ENCODE data around the gene SACM1L.

DNA sequence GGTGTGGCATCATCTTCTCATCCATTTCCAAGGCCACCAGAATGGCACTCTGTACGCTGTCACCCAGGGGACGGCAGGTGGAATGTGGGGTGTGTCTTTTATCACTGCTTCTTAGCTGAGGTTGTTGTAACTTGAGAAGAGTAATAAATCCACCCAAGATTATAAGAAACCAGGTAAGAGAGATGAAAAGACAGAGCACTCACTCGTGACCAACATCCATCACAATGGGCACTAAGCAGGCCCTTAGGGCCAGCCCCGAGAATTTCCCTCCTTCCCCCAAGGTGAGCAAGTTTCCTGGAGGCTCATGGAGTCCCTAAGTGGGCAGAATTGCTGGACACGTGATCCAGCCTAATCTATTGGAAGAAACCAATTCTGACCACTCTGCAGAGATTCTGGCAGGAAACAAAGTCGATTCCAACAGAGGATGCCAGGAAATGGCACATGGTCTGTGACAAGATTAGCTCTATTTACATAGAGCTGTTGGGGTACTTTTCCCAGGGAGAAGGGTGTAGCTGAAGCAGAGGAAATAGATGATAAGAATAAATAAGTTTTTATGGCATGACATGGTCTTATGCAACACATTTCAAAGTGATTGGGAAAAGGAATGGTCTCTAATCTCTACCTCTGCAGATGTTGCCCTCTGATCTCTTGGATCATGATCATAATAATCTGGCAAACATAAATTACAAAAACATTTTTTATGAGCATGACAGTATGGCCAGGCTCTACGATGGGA is 84.7 kb downstream of the SACM1L start:
- TF ChIP-seq, protein P1, sequence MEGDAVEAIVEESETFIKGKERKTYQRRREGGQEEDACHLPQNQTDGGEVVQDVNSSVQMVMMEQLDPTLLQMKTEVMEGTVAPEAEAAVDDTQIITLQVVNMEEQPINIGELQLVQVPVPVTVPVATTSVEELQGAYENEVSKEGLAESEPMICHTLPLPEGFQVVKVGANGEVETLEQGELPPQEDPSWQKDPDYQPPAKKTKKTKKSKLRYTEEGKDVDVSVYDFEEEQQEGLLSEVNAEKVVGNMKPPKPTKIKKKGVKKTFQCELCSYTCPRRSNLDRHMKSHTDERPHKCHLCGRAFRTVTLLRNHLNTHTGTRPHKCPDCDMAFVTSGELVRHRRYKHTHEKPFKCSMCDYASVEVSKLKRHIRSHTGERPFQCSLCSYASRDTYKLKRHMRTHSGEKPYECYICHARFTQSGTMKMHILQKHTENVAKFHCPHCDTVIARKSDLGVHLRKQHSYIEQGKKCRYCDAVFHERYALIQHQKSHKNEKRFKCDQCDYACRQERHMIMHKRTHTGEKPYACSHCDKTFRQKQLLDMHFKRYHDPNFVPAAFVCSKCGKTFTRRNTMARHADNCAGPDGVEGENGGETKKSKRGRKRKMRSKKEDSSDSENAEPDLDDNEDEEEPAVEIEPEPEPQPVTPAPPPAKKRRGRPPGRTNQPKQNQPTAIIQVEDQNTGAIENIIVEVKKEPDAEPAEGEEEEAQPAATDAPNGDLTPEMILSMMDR (conservative IDR thresholded peaks at IDR 0.05; ENCODE audit: low read length): no peak
- TF ChIP-seq EZH2phosphoT487 (IDR thresholded peaks at IDR 0.05; ENCODE audit: borderline replicate concordance): no peak
